HL-60 (cell line): ENCODE results near the gene SERPINB1.
"Not testable (repeated sequence)": the region's sequence is repeated elsewhere in the genome, so short reads cannot be mapped to it uniquely, and the experiment has no call there.

Source experiments
- POLR2AphosphoS5 ChIP-seq: IDR thresholded peaks from 2 replicates; pipeline ENCODE4 v1.6.1; 2012; ENCODE audit warnings: low read depth
- SPI1 ChIP-seq: IDR thresholded peaks from 2 replicates; pipeline ENCODE4 v1.6.1; 2012; ENCODE audit warnings: low read depth, mild to moderate bottlenecking, borderline replicate concordance
- TF ChIP-seq, protein P1 (sequence below): IDR thresholded peaks from one replicate; pipeline ENCODE4 v1.5.1; 2011; ENCODE audit warnings: low read length, control low read depth, inconsistent platforms; ENCODE audit not compliant: insufficient read depth

- TF ChIP-seq, protein P1, sequence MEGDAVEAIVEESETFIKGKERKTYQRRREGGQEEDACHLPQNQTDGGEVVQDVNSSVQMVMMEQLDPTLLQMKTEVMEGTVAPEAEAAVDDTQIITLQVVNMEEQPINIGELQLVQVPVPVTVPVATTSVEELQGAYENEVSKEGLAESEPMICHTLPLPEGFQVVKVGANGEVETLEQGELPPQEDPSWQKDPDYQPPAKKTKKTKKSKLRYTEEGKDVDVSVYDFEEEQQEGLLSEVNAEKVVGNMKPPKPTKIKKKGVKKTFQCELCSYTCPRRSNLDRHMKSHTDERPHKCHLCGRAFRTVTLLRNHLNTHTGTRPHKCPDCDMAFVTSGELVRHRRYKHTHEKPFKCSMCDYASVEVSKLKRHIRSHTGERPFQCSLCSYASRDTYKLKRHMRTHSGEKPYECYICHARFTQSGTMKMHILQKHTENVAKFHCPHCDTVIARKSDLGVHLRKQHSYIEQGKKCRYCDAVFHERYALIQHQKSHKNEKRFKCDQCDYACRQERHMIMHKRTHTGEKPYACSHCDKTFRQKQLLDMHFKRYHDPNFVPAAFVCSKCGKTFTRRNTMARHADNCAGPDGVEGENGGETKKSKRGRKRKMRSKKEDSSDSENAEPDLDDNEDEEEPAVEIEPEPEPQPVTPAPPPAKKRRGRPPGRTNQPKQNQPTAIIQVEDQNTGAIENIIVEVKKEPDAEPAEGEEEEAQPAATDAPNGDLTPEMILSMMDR = not testable (repeated sequence)
- TF ChIP-seq POLR2AphosphoS5, SPI1: not testable (repeated sequence)
These were observed 38.5 kb upstream of the SERPINB1 start for GRCh38 chr6:2880156-2880555.
